Adipocyte (in vitro differentiated cells): ENCODE results near the gene TRIO.

ENCODE experiments used
- DNase-seq: peaks from one replicate; pipeline ENCODE4 v3.0.0-alpha.2; 2015; ENCODE audit warnings: low read depth
- H3K27me3 ChIP-seq: replicated peaks from 2 replicates; pipeline ENCODE4 v1.7.0; 2013; ENCODE audit warnings: mild to moderate bottlenecking, low read length, moderate library complexity; ENCODE audit not compliant: control insufficient read depth, insufficient read depth
- H3K36me3 ChIP-seq: 2 replicates; pipeline ENCODE4 v1.7.0; 2013; ENCODE audit warnings: low read length, mild to moderate bottlenecking, moderate library complexity; ENCODE audit not compliant: control insufficient read depth, insufficient read depth, severe bottlenecking
- H3K4me1 ChIP-seq: 2 replicates; pipeline ENCODE4 v1.7.0; 2013; ENCODE audit warnings: mild to moderate bottlenecking, low read length, moderate library complexity; ENCODE audit not compliant: control insufficient read depth, insufficient read depth
- H3K4me3 ChIP-seq: 2 replicates; pipeline ENCODE4 v1.7.0; 2013; ENCODE audit warnings: mild to moderate bottlenecking, low read length, moderate library complexity
- H3K9ac ChIP-seq: 2 replicates; pipeline ENCODE4 v1.7.0; 2013; ENCODE audit warnings: mild to moderate bottlenecking, low read length, moderate library complexity
- H3K9me3 ChIP-seq: 2 replicates; pipeline ENCODE4 v1.7.0; 2013; ENCODE audit warnings: mild to moderate bottlenecking, low read length, moderate library complexity; ENCODE audit not compliant: control insufficient read depth

TRIO gene

GRCh38 chr5:14266171-14266570, 123.0 kb downstream of the TRIO start:
- peaks cover 71% of the 10 kb centered on the region for H3K4me1 ChIP-seq
- H3K4me3 ChIP-seq = peak overlapping the region; percentile 45
- H3K36me3 ChIP-seq = peaks cover 4% of the 10 kb centered on the region
- no peaks in the 10 kb centered on the region for H3K27me3 ChIP-seq
- DNase-seq = no peak
- H3K9ac ChIP-seq = peak overlapping the region; percentile 81
- no peaks in the 10 kb centered on the region for H3K9me3 ChIP-seq

- no peaks in the 10 kb centered on the region for H3K9me3 ChIP-seq
- H3K27me3 ChIP-seq = no peaks in the 10 kb centered on the region
Measured at GRCh38 chr5:14266686-14267085, 123.5 kb downstream of the TRIO start.

GRCh38 chr5:14267166-14267838, 124.2 kb downstream of the TRIO start:
- H3K4me1 ChIP-seq = peaks cover 74% of the 10 kb centered on the region

More at GRCh38 chr5:14266686-14267085, 123.5 kb downstream of the TRIO start:
- peaks cover 69% of the 10 kb centered on the region for H3K4me1 ChIP-seq
- H3K36me3 ChIP-seq = peaks cover 8% of the 10 kb centered on the region
- peak; percentile 28 for DNase-seq
- H3K4me3 ChIP-seq = no peak overlapping the region
- H3K9ac ChIP-seq = peak overlapping the region; percentile 81

GRCh38 chr5:14267991-14268708, 125.0 kb downstream of the TRIO start:
- Histone ChIP-seq H3K27me3 (no peaks in the 10 kb centered on the region), H3K4me1 (peaks cover 81% of the 10 kb centered on the region), H3K4me3 (peak overlapping the region; percentile 33), H3K9ac (peak overlapping the region; percentile 81), H3K36me3 (peaks cover 14% of the 10 kb centered on the region), H3K9me3 (no peaks in the 10 kb centered on the region)
- peak; percentile 83 for DNase-seq

More at GRCh38 chr5:14267166-14267838, 124.2 kb downstream of the TRIO start:
- peak; percentile 37 for DNase-seq
- peaks cover 13% of the 10 kb centered on the region for H3K36me3 ChIP-seq
- H3K27me3 ChIP-seq = no peaks in the 10 kb centered on the region
- H3K9me3 ChIP-seq = no peaks in the 10 kb centered on the region
- H3K4me3 ChIP-seq = no peak overlapping the region
- peak overlapping the region; percentile 81 for H3K9ac ChIP-seq

GRCh38 chr5:14268738-14269137, 125.6 kb downstream of the TRIO start:
- H3K9me3 ChIP-seq = no peaks in the 10 kb centered on the region
- peaks cover 14% of the 10 kb centered on the region for H3K36me3 ChIP-seq
- peak overlapping the region; percentile 19 for H3K9ac ChIP-seq
- no peaks in the 10 kb centered on the region for H3K27me3 ChIP-seq
- H3K4me1 ChIP-seq = peaks cover 81% of the 10 kb centered on the region
- DNase-seq = peak; percentile 60
- peak overlapping the region; percentile 33 for H3K4me3 ChIP-seq

GRCh38 chr5:14269395-14269794, 126.3 kb downstream of the TRIO start:
- Histone ChIP-seq H3K36me3 (peaks cover 16% of the 10 kb centered on the region), H3K9ac (peak overlapping the region; percentile 19), H3K4me3 (peak overlapping the region; percentile 10), H3K4me1 (peaks cover 78% of the 10 kb centered on the region), H3K9me3 (no peaks in the 10 kb centered on the region), H3K27me3 (no peaks in the 10 kb centered on the region)
- DNase-seq = peak; percentile 25

- H3K27me3 ChIP-seq = no peaks in the 10 kb centered on the region
- H3K9ac ChIP-seq = peak overlapping the region; percentile 19
- peak; percentile 90 for DNase-seq
- H3K9me3 ChIP-seq = no peaks in the 10 kb centered on the region
- H3K4me1 ChIP-seq = peaks cover 72% of the 10 kb centered on the region
- H3K4me3 ChIP-seq = no peak overlapping the region
- peaks cover 23% of the 10 kb centered on the region for H3K36me3 ChIP-seq
Measured at GRCh38 chr5:14270209-14270702, 127.1 kb downstream of the TRIO start.

- Histone ChIP-seq H3K4me1 (peaks cover 50% of the 10 kb centered on the region), H3K4me3 (no peak overlapping the region), H3K36me3 (peaks cover 24% of the 10 kb centered on the region), H3K9me3 (no peaks in the 10 kb centered on the region), H3K27me3 (no peaks in the 10 kb centered on the region), H3K9ac (peak overlapping the region; percentile 16)
- no peak for DNase-seq
Measured at GRCh38 chr5:14272548-14273205, 129.5 kb downstream of the TRIO start.

- Histone ChIP-seq H3K27me3 (no peaks in the 10 kb centered on the region), H3K4me3 (no peak overlapping the region)
- DNase-seq = no peak
Measured at GRCh38 chr5:14273207-14273767, 130.1 kb downstream of the TRIO start.

GRCh38 chr5:14276380-14276779, 133.2 kb downstream of the TRIO start:
- H3K4me1 ChIP-seq = peaks cover 13% of the 10 kb centered on the region
- no peak overlapping the region for H3K9ac ChIP-seq
- peaks cover 31% of the 10 kb centered on the region for H3K36me3 ChIP-seq
- H3K27me3 ChIP-seq = no peaks in the 10 kb centered on the region
- DNase-seq = no peak
- H3K9me3 ChIP-seq = no peaks in the 10 kb centered on the region
- H3K4me3 ChIP-seq = no peak overlapping the region

More at GRCh38 chr5:14273207-14273767, 130.1 kb downstream of the TRIO start:
- Histone ChIP-seq H3K4me1 (peaks cover 44% of the 10 kb centered on the region), H3K9ac (no peak overlapping the region), H3K36me3 (peaks cover 24% of the 10 kb centered on the region), H3K9me3 (no peaks in the 10 kb centered on the region)
